ENCODE measurements around the gene PTPRJ.

Gene PTPRJ

GRCh38 chr11:48123254-48123875 is 143.0 kb downstream of the PTPRJ start:
- DNase-seq, result peak; percentile 13

DNA sequence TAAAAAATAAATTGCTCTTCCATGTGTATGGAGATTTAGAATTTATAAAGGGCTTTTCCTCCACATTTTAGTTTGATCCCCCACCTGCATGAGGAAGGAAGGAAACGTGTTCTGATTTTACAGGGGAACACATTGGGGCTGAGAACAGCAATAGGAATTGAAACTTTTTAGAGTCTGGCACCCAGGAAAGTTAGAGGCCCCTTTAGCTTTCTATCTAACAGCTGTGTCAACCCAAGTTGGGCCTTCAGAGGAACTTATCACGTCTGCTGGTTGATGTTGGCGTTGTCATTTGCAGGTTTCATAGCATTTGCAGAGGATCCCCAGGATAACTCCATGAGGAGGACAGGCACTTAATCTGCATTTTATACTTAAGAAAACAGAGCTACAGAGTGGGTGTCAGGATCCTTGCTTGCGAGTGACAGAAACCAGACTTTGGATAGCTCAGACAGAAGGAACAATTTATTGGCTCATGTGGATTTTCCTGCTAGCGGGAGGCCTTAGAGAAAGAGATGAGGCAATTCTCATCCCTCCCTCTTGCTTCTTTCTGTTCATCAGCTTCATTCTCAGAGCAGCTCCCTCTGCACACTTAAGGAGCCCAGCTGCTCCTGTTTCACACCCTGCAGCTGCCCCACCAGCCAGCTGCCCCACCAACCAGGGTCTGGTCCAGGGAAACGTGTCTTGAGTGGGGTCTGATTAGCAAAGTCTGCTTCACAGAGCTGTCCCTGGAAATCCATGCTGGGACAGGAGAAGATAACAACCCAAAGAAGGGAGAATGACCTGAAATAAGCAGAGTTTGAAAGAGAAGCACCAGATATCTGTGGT is 143.8 kb downstream of the PTPRJ start:
- no peak for DNase-seq

- DNase-seq, result no peak
Measured at GRCh38 chr11:48124880-48125279, 144.5 kb downstream of the PTPRJ start.

DNA sequence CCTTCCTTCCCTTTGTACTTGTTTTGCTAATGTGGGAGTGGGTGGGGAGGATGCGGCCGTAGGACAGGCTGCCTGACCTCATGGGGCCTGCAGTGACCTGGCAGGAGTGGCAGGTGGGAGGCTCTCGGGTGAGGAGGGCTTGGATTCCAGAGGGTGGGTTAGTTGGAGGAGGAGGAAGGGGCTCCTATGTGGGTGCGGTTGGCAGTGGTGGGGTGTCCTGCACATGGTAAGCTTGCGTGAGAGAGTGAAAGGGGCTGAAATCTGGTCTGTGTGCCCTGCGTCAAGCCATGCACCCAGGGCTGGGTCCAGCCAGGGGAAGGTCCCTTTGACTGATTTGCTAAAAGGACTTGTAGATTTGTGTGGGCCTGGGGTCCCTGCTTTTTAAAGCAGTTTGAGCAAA is 145.5 kb downstream of the PTPRJ start:
- DNase-seq, result no peak

- no peak for DNase-seq
Measured at GRCh38 chr11:48127521-48128183, 147.3 kb downstream of the PTPRJ start.

- DNase-seq, result no peak
Measured at GRCh38 chr11:48129697-48130395, 149.5 kb downstream of the PTPRJ start.

DNA sequence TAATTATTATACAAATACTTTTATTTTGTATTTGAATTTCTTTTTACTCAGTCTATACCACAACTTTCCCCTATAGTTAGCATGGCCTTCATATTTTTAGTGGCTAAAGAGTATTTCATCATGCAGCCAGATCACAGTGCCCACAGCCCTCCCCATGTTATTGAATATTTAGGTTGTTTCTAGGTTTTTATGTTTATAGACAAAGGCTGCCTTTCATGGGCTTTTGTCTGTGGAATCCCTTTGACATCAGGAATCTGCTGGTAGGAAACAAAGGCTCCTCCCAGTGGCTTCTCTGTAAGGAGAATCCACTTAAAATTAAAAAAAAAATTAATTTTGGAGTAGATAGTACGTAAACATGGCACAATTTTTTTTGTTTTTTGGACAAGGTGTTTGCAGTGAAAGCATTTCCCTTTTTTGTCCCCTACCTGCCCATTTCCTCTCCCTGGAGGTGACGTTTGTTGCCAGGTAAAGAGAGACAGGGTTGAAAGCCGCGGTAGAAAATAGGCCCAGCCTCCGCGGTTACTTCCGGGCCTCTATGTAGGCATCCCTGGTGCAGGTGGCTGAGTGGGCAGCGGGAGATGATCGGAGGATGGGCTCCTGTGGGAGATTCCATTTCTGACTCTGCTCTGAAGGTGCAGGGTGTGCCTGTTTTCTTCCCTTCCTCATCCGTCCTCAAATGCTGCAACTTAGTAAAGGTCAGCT is 154.0 kb downstream of the PTPRJ start:
- DNase-seq, result no peak

DNA sequence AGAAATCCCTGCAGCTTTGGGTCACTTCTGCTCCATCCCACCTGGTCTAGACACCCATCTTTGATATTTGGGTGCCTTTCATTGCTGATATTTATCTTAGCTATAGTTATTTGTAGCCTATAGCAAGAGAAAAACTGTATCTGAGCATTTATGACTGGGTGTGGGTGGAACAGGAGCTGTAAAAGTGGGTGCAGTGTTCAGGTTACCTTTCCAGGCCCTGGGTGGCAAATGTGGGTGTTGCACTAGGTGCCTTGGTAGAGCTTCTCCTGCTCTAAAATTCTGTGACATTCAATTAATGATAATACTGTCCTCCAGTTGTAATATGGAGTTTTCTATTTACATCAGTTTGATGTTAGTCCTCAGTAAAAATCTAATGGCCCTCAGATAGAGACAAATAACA is 157.9 kb downstream of the PTPRJ start:
- no peak for DNase-seq

GRCh38 chr11:48139896-48140295 is 159.5 kb downstream of the PTPRJ start:
- DNase-seq, result peak; percentile 27

- DNase-seq, result no peak
Measured at GRCh38 chr11:48141475-48142122, 161.2 kb downstream of the PTPRJ start.

- DNase-seq, result no peak
Measured at GRCh38 chr11:48142889-48143288, 162.5 kb downstream of the PTPRJ start.

DNA sequence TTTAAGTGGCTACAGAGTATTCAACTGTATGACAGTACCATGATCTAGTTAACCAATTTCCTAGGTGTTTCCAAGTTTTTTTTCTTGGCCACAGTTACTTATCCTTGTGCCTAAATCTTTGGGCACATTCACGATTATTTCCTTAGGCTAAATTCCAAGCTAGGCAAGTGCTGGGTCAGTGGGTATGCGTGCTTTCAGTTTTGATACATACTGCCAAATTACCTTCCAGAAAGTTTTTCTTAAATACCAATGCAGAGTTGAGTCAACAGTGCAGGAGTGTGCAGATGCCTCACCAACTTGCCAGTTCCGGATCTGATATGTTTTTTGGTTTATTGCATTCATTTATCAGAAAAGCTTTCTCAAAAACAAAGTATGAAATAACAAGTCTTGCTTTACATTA is 168.4 kb downstream of the PTPRJ start:
- DNase-seq, result no peak

- DNase-seq, result no peak
Measured at GRCh38 chr11:48150213-48150612, 169.9 kb downstream of the PTPRJ start.

DNA sequence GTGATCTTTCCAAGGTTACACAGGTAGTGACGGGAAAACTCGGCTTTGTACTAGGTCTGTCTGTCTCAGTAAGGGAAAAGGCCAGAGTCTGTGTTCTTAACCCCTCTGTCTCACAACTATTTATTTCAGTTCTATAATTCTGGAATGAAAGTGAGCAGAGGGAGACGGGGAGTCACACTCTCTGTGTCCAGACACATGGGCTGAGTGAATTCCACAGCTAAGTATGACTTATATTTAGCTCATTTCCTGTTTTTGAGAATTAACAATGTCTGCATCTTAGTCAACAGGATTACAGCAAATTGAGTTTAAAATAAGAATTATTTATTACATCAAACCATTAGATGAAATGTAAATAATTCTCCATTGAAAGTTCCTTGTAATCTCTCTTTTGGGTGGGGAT is 173.8 kb downstream of the PTPRJ start:
- DNase-seq, result peak; percentile 36

- DNase-seq, result no peak
Measured at GRCh38 chr11:48161951-48162884, 181.9 kb downstream of the PTPRJ start.

GRCh38 chr11:48162885-48163268 is 182.5 kb downstream of the PTPRJ start:
- no peak for DNase-seq

DNA sequence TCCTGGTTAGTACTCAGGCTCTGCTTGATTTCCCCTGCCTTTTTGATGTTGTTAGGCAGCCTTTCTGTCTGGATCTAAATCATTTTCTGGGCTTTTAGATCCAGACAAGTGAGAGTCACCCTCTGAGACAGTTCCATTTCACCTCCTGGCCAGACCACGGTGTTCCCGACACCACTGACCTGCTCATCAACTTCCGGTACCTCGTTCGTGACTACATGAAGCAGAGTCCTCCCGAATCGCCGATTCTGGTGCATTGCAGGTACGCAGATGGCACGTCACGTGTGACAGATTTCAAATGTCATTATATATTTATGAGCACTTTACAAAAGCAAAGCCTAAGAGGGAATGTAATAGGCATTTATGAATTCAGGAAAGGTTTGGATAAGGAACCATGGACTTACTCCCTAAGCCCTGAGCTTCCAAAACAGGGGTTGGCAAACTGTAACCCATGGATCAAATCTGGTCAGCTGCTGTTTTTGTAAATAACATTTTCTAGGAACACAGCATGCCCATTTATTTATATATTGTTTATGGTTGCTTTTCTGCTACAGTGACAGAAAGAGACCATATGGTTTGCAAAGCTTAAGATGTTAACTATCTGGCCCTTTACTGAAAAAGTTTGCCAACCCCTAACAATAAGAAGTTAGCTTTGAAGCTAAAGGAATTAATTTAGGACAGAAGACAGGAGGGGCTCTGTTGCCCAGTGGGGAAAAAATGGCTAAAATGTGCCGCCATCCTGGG is 183.2 kb downstream of the PTPRJ start:
- DNase-seq, result no peak

- DNase-seq, result no peak
Measured at GRCh38 chr11:48164836-48165235, 184.5 kb downstream of the PTPRJ start.

- DNase-seq, result no peak
Measured at GRCh38 chr11:48165426-48165825, 185.1 kb downstream of the PTPRJ start.

GRCh38 chr11:48167380-48167779 is 187.0 kb downstream of the PTPRJ start:
- peak; percentile 72 for DNase-seq
